PC-3 (cell line): Measurements from ENCODE around the gene FBXL13. TPM values are rescaled to one million over a fixed set of nuclear protein-coding genes. Genes with fewer than 3 reads are reported as not detected.

Source experiments
- ATAC-seq: fragments of 200-7000 bp; cut with Tn5 transposase; 2 replicates; pipeline ENCODE4 v1.9.1; 2020; ENCODE audit warnings: mild to moderate bottlenecking, moderate library complexity
- BruUV-seq: library from RNA; stranded (reverse); fragments of 400-500 nt; replicated peaks from 2 replicates; lab custom pipeline; 2021; lab: Mats Ljungman, UMichigan
- CTCF ChIA-PET: fragments of 300-600 bp; sonication (Branson Sonifier 250); formaldehyde crosslinking; loops from one replicate; lab custom pipeline; 2022; ENCODE audit warnings: antibody characterized with exemption; lab: Charles Lee
- POLR2A ChIA-PET: fragments of 300-600 bp; sonication (Branson Sonifier 250); formaldehyde crosslinking; loops from one replicate; lab custom pipeline; 2022; ENCODE audit warnings: antibody characterized with exemption; ENCODE audit not compliant: unreplicated experiment; lab: Charles Lee
- DNase-seq: peaks from one replicate; pipeline ENCODE4 v3.0.0-alpha.2; 2015
- H2AFZ ChIP-seq: fragments of 300-600 bp; sonication (generic); 2 replicates; pipeline ENCODE4 v1.6.0; 2016; ENCODE audit warnings: antibody characterized with exemption, low read length
- H3F3A ChIP-seq: fragments of 300-600 bp; sonication (generic); one replicate; pipeline ENCODE4 v1.6.0; 2017; ENCODE audit warnings: antibody characterized with exemption, low read length, control low read depth, mild to moderate bottlenecking; ENCODE audit not compliant: unreplicated experiment
- H3K27ac ChIP-seq: fragments of 300-600 bp; sonication (generic); 2 replicates; pipeline ENCODE4 v1.5.1; 2016; ENCODE audit warnings: mild to moderate bottlenecking, low read length
- H3K27me3 ChIP-seq: fragments of 300-600 bp; sonication (generic); 2 replicates; pipeline ENCODE4 v1.6.1; 2016; ENCODE audit warnings: low read length, mixed read lengths
- H3K36me3 ChIP-seq: fragments of 300-600 bp; sonication (generic); 2 replicates; pipeline ENCODE4 v1.6.1; 2016; ENCODE audit warnings: low read depth, mixed run types, low read length, mixed read lengths
- H3K4me1 ChIP-seq: fragments of 300-600 bp; sonication (generic); 2 replicates; pipeline ENCODE4 v1.5.1; 2016; ENCODE audit warnings: low read length; ENCODE audit not compliant: insufficient read depth
- H3K4me2 ChIP-seq: fragments of 300-600 bp; sonication (generic); 2 replicates; pipeline ENCODE4 v1.6.0; 2016; ENCODE audit warnings: low read length
- H3K4me3 ChIP-seq: fragments of 300-600 bp; sonication (generic); 2 replicates; pipeline ENCODE4 v1.5.1; 2016; ENCODE audit warnings: mild to moderate bottlenecking, low read length, mixed read lengths
- H3K79me2 ChIP-seq: fragments of 300-600 bp; sonication (generic); 2 replicates; pipeline ENCODE4 v1.6.1; 2017; ENCODE audit warnings: low read length, mixed read lengths
- H3K9ac ChIP-seq: fragments of 300-600 bp; sonication (generic); 2 replicates; pipeline ENCODE4 v1.6.0; 2016; ENCODE audit warnings: mild to moderate bottlenecking, low read length
- H3K9me2 ChIP-seq: fragments of 300-600 bp; sonication (generic); replicated peaks from 2 replicates; pipeline ENCODE4 v1.6.1; 2016; ENCODE audit warnings: mixed run types, low read length, mixed read lengths
- H3K9me3 ChIP-seq: fragments of 300-600 bp; sonication (generic); 2 replicates; pipeline ENCODE4 v1.6.1; 2016; ENCODE audit warnings: low read length, mixed read lengths
- H4K20me1 ChIP-seq: fragments of 300-600 bp; sonication (generic); 2 replicates; pipeline ENCODE4 v1.6.1; 2016; ENCODE audit warnings: low read length, mixed read lengths
- EZH2 ChIP-seq: fragments of 300-600 bp; sonication (generic); IDR thresholded peaks from one replicate; pipeline ENCODE4 v1.6.1; 2017; ENCODE audit warnings: antibody characterized with exemption, mild to moderate bottlenecking, low read length; ENCODE audit not compliant: unreplicated experiment
- EZH2phosphoT487 ChIP-seq: fragments of 300-600 bp; sonication (generic); IDR thresholded peaks from 2 replicates; pipeline ENCODE4 v1.6.1; 2018; ENCODE audit warnings: mild to moderate bottlenecking, antibody characterized with exemption, low read length, borderline replicate concordance
- intact Hi-C: fragments of 100-400 bp; cut with micrococcal nuclease; formaldehyde crosslinking; loops from 2 replicates; pipeline ENCODE4 v1.9.0; 2023
- total RNA-seq: library from RNA; depleted of rRNA; stranded (reverse); fragments of >200 nt; gene quantifications from 2 replicates; pipeline ENCODE4 v1.2.3, GENCODE V29; 2014
- TF ChIP-seq, protein P1 (sequence below): fragments of 300-600 bp; sonication (generic); conservative IDR thresholded peaks from 2 replicates; pipeline ENCODE4 v1.5.1; 2017; ENCODE audit warnings: antibody characterized with exemption, low read depth, mild to moderate bottlenecking, low read length

Gene FBXL13
- total RNA-seq, 1 experiment from 2014 or later: 1.1 TPM

DNA sequence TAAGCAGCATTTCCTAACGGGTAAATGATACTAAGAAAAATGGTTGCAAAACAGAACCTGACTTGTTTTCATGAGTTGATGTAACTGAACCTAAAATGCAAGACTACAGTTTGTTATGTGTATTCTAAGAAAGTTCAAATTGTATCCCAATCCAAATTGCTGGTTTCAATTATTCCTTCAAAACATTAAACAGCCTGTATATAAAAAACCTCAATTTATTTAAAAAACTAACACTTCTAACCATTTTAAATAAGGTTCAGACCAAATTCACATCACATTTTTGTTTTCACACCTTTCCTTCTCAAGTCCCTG, 80.9 kb downstream of the FBXL13 start:
- no peak overlapping the region for H3K4me3 ChIP-seq
- no peak overlapping the region for H2AFZ ChIP-seq
- CTCF ChIA-PET: no interaction called here
- H3K27me3 ChIP-seq: no peaks in the 10 kb centered on the region
- DNase-seq (no peak), ATAC-seq (no peak)
- H3F3A ChIP-seq: peaks cover 6% of the 10 kb centered on the region
- intact Hi-C loops: loop anchor here (10.0 kb wide), 1 partner anchor 151 kb away; the partner anchor contains the start of gene NAPEPLD
- no peaks in the 10 kb centered on the region for H4K20me1 ChIP-seq
- peak overlapping the region; percentile 86 for H3K27ac ChIP-seq
- POLR2A ChIA-PET: no interaction called here
- no peaks in the 10 kb centered on the region for H3K79me2 ChIP-seq
- BruUV-seq: no TSS peak
- no peak overlapping the region for H3K9ac ChIP-seq
- TF ChIP-seq, protein P1, sequence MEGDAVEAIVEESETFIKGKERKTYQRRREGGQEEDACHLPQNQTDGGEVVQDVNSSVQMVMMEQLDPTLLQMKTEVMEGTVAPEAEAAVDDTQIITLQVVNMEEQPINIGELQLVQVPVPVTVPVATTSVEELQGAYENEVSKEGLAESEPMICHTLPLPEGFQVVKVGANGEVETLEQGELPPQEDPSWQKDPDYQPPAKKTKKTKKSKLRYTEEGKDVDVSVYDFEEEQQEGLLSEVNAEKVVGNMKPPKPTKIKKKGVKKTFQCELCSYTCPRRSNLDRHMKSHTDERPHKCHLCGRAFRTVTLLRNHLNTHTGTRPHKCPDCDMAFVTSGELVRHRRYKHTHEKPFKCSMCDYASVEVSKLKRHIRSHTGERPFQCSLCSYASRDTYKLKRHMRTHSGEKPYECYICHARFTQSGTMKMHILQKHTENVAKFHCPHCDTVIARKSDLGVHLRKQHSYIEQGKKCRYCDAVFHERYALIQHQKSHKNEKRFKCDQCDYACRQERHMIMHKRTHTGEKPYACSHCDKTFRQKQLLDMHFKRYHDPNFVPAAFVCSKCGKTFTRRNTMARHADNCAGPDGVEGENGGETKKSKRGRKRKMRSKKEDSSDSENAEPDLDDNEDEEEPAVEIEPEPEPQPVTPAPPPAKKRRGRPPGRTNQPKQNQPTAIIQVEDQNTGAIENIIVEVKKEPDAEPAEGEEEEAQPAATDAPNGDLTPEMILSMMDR: no peak
- no peak for TF ChIP-seq EZH2phosphoT487
- TF ChIP-seq EZH2: no peak
- H3K36me3 ChIP-seq: no peaks in the 10 kb centered on the region
- no peaks in the 10 kb centered on the region for H3K9me3 ChIP-seq
- peaks cover 40% of the 10 kb centered on the region for H3K4me1 ChIP-seq
- peak overlapping the region; percentile 56; the same call in 1 of the 2 replicates for H3K4me2 ChIP-seq
- no peaks in the 10 kb centered on the region for H3K9me2 ChIP-seq

DNA sequence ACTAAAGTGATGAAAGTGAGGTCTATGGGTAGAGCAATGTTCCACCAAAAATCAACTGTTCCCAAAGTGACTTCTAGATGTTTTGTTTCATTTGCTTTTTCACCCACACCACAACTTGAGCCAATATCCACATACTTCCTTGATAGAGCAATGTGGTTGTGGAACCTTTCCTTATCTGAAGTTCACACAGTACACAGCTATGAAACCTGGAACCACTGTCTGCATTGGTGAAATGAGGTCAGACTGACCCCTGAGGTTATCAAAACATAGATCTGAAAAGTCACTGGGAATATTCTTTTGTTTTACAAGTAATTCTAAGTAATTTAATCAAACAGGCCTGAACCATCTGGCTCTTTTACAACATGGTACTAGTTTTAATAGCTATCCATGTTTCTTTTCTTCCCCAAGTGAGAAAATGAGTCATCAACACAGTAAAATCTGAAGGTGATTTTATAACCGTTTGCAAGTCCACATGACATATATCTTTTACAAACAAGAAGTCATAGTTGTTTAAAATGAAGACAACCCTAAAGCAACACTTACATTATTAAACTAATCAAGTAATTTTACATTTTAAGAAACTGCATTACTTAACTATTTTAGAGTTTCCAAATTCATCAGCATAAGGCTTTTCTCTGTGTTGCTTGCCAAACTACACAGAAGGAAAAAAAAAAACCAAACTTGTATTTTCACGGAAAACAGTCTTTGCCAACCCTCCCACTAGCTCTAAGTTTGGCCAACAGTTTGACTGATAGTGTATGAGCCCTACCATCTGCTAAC, 81.5 kb downstream of the FBXL13 start:
- no peaks in the 10 kb centered on the region for H3K9me2 ChIP-seq
- TF ChIP-seq EZH2 (no peak), EZH2phosphoT487 (no peak)
- TF ChIP-seq, protein P1: no peak
- no peaks in the 10 kb centered on the region for H3K36me3 ChIP-seq
- POLR2A ChIA-PET: no interaction called here
- peak overlapping the region; percentile 86 for H3K27ac ChIP-seq
- no peaks in the 10 kb centered on the region for H3K9me3 ChIP-seq
- peak overlapping the region; percentile 56 for H3K4me2 ChIP-seq
- H3K4me1 ChIP-seq: peaks cover 40% of the 10 kb centered on the region
- DNase-seq (peak; percentile 62), ATAC-seq (peak; percentile 24)
- BruUV-seq: no TSS peak
- H3K4me3 ChIP-seq: no peak overlapping the region
- no peak overlapping the region for H3K9ac ChIP-seq
- no peak overlapping the region for H2AFZ ChIP-seq
- no peaks in the 10 kb centered on the region for H3K27me3 ChIP-seq
- H4K20me1 ChIP-seq: no peaks in the 10 kb centered on the region
- CTCF ChIA-PET: no interaction called here
- no peaks in the 10 kb centered on the region for H3K79me2 ChIP-seq
- peaks cover 6% of the 10 kb centered on the region for H3F3A ChIP-seq
- intact Hi-C loops: loop anchor here (10.0 kb wide), 1 partner anchor 152 kb away; the partner anchor contains the start of gene NAPEPLD

DNA sequence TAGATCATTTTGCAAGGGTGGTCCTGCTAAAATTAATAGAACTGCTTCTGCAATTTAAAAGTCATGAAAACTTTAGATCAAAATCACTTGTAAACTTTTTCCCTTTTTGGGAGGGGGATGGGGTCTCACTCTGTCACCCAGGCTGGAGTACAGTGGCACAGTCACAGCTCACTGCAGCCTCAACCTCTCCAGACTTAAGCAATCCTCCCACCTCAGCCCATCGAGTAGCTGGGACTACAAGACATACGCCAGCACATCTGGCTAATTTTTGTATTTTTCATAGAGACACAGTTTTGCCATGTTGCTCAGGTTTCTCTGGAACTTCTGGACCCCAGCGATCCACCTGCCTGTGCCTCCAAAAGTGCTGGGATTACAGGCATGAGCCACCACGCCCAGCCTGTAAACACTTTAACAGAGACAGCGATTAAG, 82.1 kb downstream of the FBXL13 start:
- H3K9ac ChIP-seq: no peak overlapping the region
- H3K4me3 ChIP-seq: no peak overlapping the region
- no peak overlapping the region for H2AFZ ChIP-seq
- H3F3A ChIP-seq: peaks cover 6% of the 10 kb centered on the region
- no peaks in the 10 kb centered on the region for H3K36me3 ChIP-seq
- H3K9me2 ChIP-seq: no peaks in the 10 kb centered on the region
- H3K79me2 ChIP-seq: no peaks in the 10 kb centered on the region
- H3K4me1 ChIP-seq: peaks cover 40% of the 10 kb centered on the region
- ChIA-PET POLR2A (no interaction called here), CTCF (no interaction called here)
- no peak for DNase-seq
- ATAC-seq: no peak
- H4K20me1 ChIP-seq: no peaks in the 10 kb centered on the region
- TF ChIP-seq EZH2phosphoT487 (no peak), EZH2 (no peak)
- TF ChIP-seq, protein P1: no peak
- H3K9me3 ChIP-seq: no peaks in the 10 kb centered on the region
- peak overlapping the region; percentile 86 for H3K27ac ChIP-seq
- peak overlapping the region; percentile 56 for H3K4me2 ChIP-seq
- no peaks in the 10 kb centered on the region for H3K27me3 ChIP-seq
- no TSS peak for BruUV-seq
- intact Hi-C loops: loop anchor here (10.0 kb wide), 1 partner anchor 152 kb away; the partner anchor contains the start of gene NAPEPLD
